ENCODE measurements around the gene DHRS12. TPM values are rescaled to one million over a fixed set of nuclear protein-coding genes. Genes with fewer than 3 reads are reported as not detected.

Gene DHRS12
- total and polyA plus RNA-seq, 12 donors: 5.5 to 20.6 (median 10.3) TPM

DNA sequence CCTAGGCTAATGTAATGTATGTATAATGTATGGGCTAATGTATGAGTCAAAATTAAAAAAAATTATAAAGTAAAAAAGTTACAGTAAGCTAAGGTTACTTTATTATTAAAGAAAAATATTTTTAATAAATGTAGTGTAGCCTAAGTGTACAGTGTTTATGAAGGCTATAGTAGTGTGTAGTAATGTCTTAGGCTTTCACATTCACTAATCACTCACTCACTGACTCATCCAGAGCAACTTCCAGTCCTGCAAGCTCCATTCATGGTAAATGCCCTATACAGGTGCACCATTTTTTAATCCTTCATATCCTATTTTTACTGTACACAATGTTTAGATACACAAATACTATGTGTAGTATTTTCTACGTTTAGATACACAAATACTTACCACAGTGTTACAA, 42.8 kb upstream of the DHRS12 start:
- intact Hi-C loops (cut with DNase I): loop anchor here in 4 of 10 donors (5.0 to 10.0 kb wide), 2 partner anchors 278 to 281 kb away; partner anchors contain the start of gene NEK5 (in 4 of the 4)
- WGBS, 2 donors: 85 to 97% methylated on average over 1 of the region's 1 CpG
- Histone ChIP-seq H3K27me3 (no peaks in the 10 kb centered on the region), H3K9me3 (no peaks in the 10 kb centered on the region), H3K4me3 (no peak overlapping the region), H3K27ac (no peak overlapping the region), H3K4me1 (peaks cover 0 to 22% (median 6%) of the 10 kb centered on the region in 9 donors), H3K36me3 (no peaks in the 10 kb centered on the region)
- TF ChIP-seq, protein P1, sequence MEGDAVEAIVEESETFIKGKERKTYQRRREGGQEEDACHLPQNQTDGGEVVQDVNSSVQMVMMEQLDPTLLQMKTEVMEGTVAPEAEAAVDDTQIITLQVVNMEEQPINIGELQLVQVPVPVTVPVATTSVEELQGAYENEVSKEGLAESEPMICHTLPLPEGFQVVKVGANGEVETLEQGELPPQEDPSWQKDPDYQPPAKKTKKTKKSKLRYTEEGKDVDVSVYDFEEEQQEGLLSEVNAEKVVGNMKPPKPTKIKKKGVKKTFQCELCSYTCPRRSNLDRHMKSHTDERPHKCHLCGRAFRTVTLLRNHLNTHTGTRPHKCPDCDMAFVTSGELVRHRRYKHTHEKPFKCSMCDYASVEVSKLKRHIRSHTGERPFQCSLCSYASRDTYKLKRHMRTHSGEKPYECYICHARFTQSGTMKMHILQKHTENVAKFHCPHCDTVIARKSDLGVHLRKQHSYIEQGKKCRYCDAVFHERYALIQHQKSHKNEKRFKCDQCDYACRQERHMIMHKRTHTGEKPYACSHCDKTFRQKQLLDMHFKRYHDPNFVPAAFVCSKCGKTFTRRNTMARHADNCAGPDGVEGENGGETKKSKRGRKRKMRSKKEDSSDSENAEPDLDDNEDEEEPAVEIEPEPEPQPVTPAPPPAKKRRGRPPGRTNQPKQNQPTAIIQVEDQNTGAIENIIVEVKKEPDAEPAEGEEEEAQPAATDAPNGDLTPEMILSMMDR (IDR thresholded peaks at IDR 0.05): no peak
- ATAC-seq (no peak), DNase-seq (no peak)

DNA sequence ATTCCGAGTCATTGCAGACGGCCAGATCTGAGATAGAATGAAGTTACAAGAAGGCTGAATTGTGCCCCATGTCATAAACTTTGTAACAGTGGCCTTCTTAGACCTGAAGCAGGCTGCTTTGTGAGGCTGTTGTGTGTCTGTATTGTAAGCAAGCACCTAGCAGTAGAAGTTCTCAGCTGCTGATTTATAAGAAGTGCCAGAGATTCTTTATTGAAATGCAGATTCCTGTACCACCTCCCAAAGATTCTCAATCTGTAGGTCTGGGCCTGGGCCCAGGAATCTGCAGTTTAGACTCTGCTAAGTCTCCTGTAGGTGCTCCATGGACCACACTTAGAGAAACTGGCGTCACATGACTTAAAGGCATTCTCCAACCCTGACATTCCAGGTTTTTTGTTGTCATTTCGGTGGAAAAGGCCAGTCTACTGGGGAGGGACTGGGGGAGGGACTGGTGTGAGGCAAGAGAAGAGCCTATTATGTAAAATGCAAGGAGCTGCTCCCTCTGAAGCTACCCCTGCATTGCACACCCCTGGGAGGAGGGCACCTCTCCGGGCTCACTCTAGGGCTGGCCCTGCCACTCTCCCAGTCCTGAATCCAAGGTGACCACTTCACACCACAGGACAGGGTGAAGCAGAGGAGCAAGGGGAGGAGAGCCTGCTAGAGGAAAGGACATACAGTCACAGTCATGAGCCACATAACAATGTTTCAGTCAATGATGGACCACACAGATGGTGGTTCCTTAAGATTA, 41.8 kb upstream of the DHRS12 start:
- ATAC-seq: peak in 1 of 8 donors; percentile 40
- TF ChIP-seq, protein P1 (IDR thresholded peaks at IDR 0.05): no peak
- Histone ChIP-seq H3K27ac (no peak overlapping the region), H3K36me3 (no peaks in the 10 kb centered on the region), H3K27me3 (no peaks in the 10 kb centered on the region), H3K4me3 (peak overlapping the region in 3 of 10 donors; percentile 7 to 24 (median 15)), H3K9me3 (no peaks in the 10 kb centered on the region), H3K4me1 (peaks cover 0 to 22% (median 6%) of the 10 kb centered on the region in 9 donors)
- intact Hi-C loops (cut with DNase I): loop anchor here in 4 of 10 donors (5.0 to 10.0 kb wide), 2 partner anchors 279 to 282 kb away; partner anchors contain the start of gene NEK5 (in 4 of the 4)
- 47 to 88% methylated on average over 5 of the region's 5 CpGs for WGBS, 2 donors
- no peak for DNase-seq

- H3K27me3 ChIP-seq: no peaks in the 10 kb centered on the region
- TF ChIP-seq, protein P1 (IDR thresholded peaks at IDR 0.05): peak; percentile 70 to 95 (median 90)
- H3K36me3 ChIP-seq: no peaks in the 10 kb centered on the region
- H3K27ac ChIP-seq: no peak within 1 kb of the TSS
- H3K4me1 ChIP-seq: peaks cover 0 to 22% (median 6%) of the 10 kb centered on the region in 9 donors
- H3K4me3 ChIP-seq: peak within 1 kb of the TSS in 5 of 10 donors; percentile 2 to 29 (median 15)
- WGBS, 2 donors: 35 to 39% methylated on average over 20 of the region's 20 CpGs
- H3K9me3 ChIP-seq: no peaks in the 10 kb centered on the region
- intact Hi-C loops (cut with DNase I): loop anchor here in 4 of 10 donors (5.0 to 10.0 kb wide), 2 partner anchors 280 to 282 kb away; partner anchors contain the start of gene NEK5 (in 4 of the 4)
- peak; percentile 54 to 87 (median 82) for ATAC-seq
- DNase-seq: peak; percentile 31 to 61
These were observed 41.1 kb upstream of the DHRS12 start, which contains the start of gene TMEM272 for GRCh38 chr13:51844862-51845573. Gene TMEM272, minus strand, starts transcription at chr13:51845177. Its CDS starts 6,647 bp downstream, at chr13:51838530.

- Histone ChIP-seq H3K4me3 (no peak overlapping the region), H3K27me3 (no peaks in the 10 kb centered on the region), H3K9me3 (no peaks in the 10 kb centered on the region), H3K27ac (no peak overlapping the region), H3K36me3 (no peaks in the 10 kb centered on the region), H3K4me1 (peaks cover 0 to 15% (median 2%) of the 10 kb centered on the region in 9 donors)
- TF ChIP-seq, protein P1 (IDR thresholded peaks at IDR 0.05): no peak
- intact Hi-C loops (cut with DNase I): loop anchor here in 2 of 10 donors (10.0 kb wide), 1 partner anchor 281 kb away; the partner anchor contains the start of gene NEK5 (in 2 of the 2)
- WGBS, 2 donors: 74 to 79% methylated on average over 3 of the region's 3 CpGs
- ATAC-seq (no peak), DNase-seq (no peak)
These were observed 39.6 kb upstream of the DHRS12 start for GRCh38 chr13:51843529-51843928.
